ENCODE measurements around the gene PLCG2.

GRCh38 chr16:81913222-81913621 lies 134.1 kb downstream of the PLCG2 start:
- no peak for TF ChIP-seq POLR2A (IDR thresholded peaks at IDR 0.05)
- no peak for TF ChIP-seq CTCF (IDR thresholded peaks at IDR 0.05)
